Cardiac muscle cell (in vitro differentiated cells and primary cell): ENCODE results near the gene WSB1. TPM values are rescaled to one million over a fixed set of nuclear protein-coding genes. Genes with fewer than 3 reads are reported as not detected.
A peak's percentile ranks its signal among the peaks of the same experiment; 100 is the strongest.

Experiments used
- DNase-seq, 2 donors: peaks; one replicate each; pipeline versions ENCODE4 v3.0.0 to v3.0.0-alpha.2; 2010 to 2017; ENCODE audit warnings: low read depth in 1 of 2, low spot score in 1 of 2
- H3K27ac ChIP-seq: fragments of 200-600 bp; sonication (generic); 2 replicates; pipeline ENCODE4 v1.5.1; 2016
- H3K27me3 ChIP-seq: fragments of 200-600 bp; sonication (generic); 2 replicates; pipeline ENCODE4 v1.6.0; 2016; ENCODE audit warnings: control low read depth
- H3K36me3 ChIP-seq: fragments of 200-600 bp; sonication (generic); 2 replicates; pipeline ENCODE4 v1.5.1; 2016; ENCODE audit warnings: control low read depth
- H3K4me1 ChIP-seq: fragments of 200-600 bp; sonication (generic); 2 replicates; pipeline ENCODE4 v1.8.1; 2017; ENCODE audit warnings: low read depth, mild to moderate bottlenecking, mixed run types
- H3K4me3 ChIP-seq: fragments of 200-600 bp; sonication (generic); 2 replicates; pipeline ENCODE4 v1.5.1; 2016; ENCODE audit warnings: mild to moderate bottlenecking
- H3K9me3 ChIP-seq: fragments of 200-600 bp; sonication (generic); 2 replicates; pipeline ENCODE4 v1.5.1; 2017; ENCODE audit warnings: low read depth, mild to moderate bottlenecking, control low read depth
- CTCF ChIP-seq: IDR thresholded peaks from 2 replicates; pipeline ENCODE4 v1.5.1; 2012; ENCODE audit warnings: low read depth, mild to moderate bottlenecking, low read length
- polyA plus RNA-seq: library from polyadenylated mRNA; unstranded; fragments of >200 nt; fragmentation: Nextera tagmentation; extraction: Ambion mirVana; gene quantifications from 2 replicates; pipeline ENCODE4 v1.2.1, GENCODE V29; 2016
- total RNA-seq: library from RNA; depleted of rRNA; stranded (reverse); fragments of >200 nt; gene quantifications from 2 replicates; pipeline ENCODE4 v1.2.3, GENCODE V29; 2016

WSB1 gene
- total and polyA plus RNA-seq, 2 experiments from 2014 or later: 308 to 471 TPM

DNA sequence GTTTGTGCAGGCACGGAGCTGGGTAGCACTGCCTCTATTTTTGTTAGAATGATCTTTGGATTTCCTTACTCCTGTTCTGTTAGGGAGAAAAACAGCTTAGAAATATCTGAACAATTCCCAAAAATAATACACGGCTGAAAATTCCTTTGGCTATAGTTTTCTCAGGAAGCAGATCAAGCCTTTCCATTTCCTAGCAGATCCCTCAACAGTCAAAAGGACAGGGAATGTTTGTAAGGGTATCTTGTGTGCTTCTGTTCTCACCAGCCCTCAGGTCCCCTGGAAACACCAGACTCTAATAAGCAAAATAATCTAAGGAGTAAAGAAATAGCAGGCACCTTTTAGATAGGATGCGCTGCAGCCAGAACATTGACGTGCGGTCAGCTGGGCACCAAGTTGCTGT, 30.5 kb upstream of the WSB1 start:
- Histone ChIP-seq H3K4me3 (no peak overlapping the region), H3K27me3 (no peaks in the 10 kb centered on the region), H3K9me3 (no peaks in the 10 kb centered on the region), H3K4me1 (no peaks in the 10 kb centered on the region), H3K27ac (no peak overlapping the region), H3K36me3 (no peaks in the 10 kb centered on the region)
- TF ChIP-seq CTCF: no peak
- DNase-seq: no peak

- no peak for TF ChIP-seq CTCF
- no peak overlapping the region for H3K27ac ChIP-seq
- no peaks in the 10 kb centered on the region for H3K9me3 ChIP-seq
- H3K36me3 ChIP-seq: no peaks in the 10 kb centered on the region
- no peak overlapping the region for H3K4me3 ChIP-seq
- no peaks in the 10 kb centered on the region for H3K27me3 ChIP-seq
- no peak for DNase-seq
- H3K4me1 ChIP-seq: no peaks in the 10 kb centered on the region
These were observed 29.7 kb upstream of the WSB1 start for GRCh38 chr17:27264068-27264812.

DNA sequence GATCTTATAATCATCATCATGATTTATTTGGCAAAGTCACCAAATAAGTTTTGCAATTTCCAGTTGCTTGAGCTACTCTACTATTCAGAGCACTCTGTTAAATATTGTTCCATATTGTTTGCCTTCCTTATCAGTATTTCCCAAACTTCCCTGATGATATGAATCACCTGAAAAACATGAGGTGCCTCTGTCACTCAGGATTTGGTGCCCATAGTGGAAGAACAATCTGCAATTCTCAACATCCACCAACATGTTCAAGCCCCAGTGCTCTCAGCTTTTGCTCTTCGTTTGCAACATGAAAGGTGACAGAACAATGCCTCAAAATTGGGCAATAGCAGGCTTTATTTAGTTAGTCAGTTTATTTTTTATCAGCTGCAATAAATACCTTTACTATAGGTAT, 28.6 kb upstream of the WSB1 start:
- peak in 1 of 2 donors; percentile 29 for DNase-seq
- Histone ChIP-seq H3K36me3 (no peaks in the 10 kb centered on the region), H3K9me3 (no peaks in the 10 kb centered on the region), H3K4me3 (no peak overlapping the region), H3K27me3 (no peaks in the 10 kb centered on the region), H3K27ac (no peak overlapping the region), H3K4me1 (no peaks in the 10 kb centered on the region)
- TF ChIP-seq CTCF: no peak

- H3K4me3 ChIP-seq: no peak overlapping the region
- H3K27me3 ChIP-seq: no peaks in the 10 kb centered on the region
- H3K27ac ChIP-seq: no peak overlapping the region
- H3K4me1 ChIP-seq: no peaks in the 10 kb centered on the region
- no peak for TF ChIP-seq CTCF
- no peaks in the 10 kb centered on the region for H3K9me3 ChIP-seq
- no peaks in the 10 kb centered on the region for H3K36me3 ChIP-seq
- no peak for DNase-seq
These were observed 27.7 kb upstream of the WSB1 start for GRCh38 chr17:27266228-27266627.

DNA sequence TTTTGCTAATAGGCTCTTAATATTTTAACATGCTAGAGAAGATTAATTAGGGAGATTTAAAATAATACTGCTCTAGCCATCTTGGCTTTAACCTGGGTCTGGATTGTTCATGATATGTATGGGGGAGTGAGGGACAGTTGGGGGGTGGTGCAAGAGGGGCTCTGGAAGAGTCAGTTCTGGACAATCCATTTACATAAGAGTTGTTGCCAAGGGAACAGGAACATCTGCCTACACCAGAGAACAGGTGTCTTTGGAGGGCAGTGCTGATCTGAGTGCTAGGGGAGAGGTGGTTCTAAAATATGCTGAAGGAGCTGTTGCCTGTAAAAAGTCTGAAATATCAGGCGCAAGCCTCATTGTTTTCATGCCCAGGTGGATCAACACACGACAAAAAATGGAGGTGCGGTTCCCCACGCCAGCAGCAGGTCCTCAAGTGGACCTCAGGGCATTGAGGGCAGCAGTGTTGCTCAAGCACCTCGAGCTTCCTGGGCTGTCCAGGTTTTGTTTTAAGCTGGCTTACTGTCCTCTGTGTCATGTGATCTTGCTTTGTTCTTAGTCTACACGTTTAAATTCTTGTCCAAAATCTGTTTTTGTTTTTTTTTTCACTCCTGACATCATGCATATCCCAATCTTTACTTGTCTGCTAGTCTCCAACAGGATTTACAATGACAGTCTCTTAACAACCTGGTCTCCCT, 25.4 kb upstream of the WSB1 start:
- no peaks in the 10 kb centered on the region for H3K9me3 ChIP-seq
- H3K27me3 ChIP-seq: no peaks in the 10 kb centered on the region
- H3K4me3 ChIP-seq: no peak overlapping the region
- H3K36me3 ChIP-seq: no peaks in the 10 kb centered on the region
- H3K4me1 ChIP-seq: no peaks in the 10 kb centered on the region
- no peak for TF ChIP-seq CTCF
- DNase-seq: no peak
- H3K27ac ChIP-seq: no peak overlapping the region
